ENCODE data around the gene TMC3.
A peak's percentile ranks its signal among the peaks of the same experiment; 100 is the strongest.
"Not testable (repeated sequence)": the region's sequence is repeated elsewhere in the genome, so short reads cannot be mapped to it uniquely, and the experiment has no call there.

The TMC3 gene

DNA sequence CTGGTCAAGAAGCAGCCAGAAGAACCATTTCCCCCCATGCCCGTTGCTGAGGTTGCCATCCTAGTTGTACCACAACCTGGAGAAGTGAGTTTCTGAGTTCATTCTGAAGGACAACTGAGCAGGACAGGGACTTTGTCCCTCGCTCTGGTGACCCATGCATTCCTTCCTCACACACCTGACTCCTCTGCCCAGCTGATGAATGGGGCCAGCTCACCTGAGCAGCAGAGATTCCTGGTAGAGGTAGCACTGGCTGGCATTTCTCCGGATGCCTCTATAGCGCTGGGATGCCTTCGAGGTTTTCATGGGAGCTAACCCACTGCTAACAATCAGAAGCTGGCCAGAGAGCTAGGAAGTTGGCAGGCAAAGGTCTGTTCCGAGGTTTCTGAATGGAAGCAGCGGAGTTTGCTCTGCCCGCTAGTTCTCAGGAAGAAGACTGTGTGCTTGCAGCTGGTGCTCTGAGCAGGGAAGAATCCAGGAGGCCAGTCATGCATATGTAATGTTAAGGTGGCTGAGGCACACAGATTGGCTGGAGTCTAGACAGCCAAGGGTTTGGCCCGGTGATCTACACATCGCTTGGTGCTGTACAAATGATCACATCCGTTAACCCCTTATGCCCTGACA is at the start of gene TMC3:
Gene TMC3 (minus strand): TSS at position 439 of the 621 bp plus-strand sequence. CDS start 136 bp downstream, at position 303.
- peaks cover 5% of the 10 kb centered on the region for H3K27me3 ChIP-seq (ENCODE audit: insufficient read depth, low read depth, severe bottlenecking)
- no peak within 1 kb of the TSS for H3K4me3 ChIP-seq (ENCODE audit: low read depth, low read length)
- H3K9me3 ChIP-seq (ENCODE audit: severe bottlenecking), result no peaks in the 10 kb centered on the region
- H3K27ac ChIP-seq, result no peak within 1 kb of the TSS
- no peaks in the 10 kb centered on the region for H3K36me3 ChIP-seq
- TF ChIP-seq, protein P1, sequence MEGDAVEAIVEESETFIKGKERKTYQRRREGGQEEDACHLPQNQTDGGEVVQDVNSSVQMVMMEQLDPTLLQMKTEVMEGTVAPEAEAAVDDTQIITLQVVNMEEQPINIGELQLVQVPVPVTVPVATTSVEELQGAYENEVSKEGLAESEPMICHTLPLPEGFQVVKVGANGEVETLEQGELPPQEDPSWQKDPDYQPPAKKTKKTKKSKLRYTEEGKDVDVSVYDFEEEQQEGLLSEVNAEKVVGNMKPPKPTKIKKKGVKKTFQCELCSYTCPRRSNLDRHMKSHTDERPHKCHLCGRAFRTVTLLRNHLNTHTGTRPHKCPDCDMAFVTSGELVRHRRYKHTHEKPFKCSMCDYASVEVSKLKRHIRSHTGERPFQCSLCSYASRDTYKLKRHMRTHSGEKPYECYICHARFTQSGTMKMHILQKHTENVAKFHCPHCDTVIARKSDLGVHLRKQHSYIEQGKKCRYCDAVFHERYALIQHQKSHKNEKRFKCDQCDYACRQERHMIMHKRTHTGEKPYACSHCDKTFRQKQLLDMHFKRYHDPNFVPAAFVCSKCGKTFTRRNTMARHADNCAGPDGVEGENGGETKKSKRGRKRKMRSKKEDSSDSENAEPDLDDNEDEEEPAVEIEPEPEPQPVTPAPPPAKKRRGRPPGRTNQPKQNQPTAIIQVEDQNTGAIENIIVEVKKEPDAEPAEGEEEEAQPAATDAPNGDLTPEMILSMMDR (IDR thresholded peaks at IDR 0.05; ENCODE audit: low read depth, low read length), result no peak
- DNase-seq, result no peak

DNA sequence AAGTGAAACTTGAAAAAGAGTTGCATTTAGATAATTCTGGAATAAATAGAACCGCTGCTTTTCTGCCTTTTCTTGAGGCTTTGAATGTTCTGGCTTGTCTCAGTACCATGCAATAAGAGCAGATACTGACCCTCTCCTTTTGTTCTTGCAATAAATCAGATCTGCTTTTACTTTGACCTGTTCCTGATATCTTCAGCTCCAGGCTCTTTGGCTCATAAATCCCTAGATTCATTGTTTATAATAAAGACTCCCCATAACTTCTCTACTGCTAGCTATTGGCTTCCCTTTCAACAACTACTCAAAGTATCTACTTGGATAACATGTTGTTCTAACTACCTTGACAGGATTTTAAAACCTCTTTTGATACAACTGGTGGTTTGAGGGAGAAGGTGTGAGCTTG is 47.4 kb upstream of the TMC3 start:
- Histone ChIP-seq H3K27ac (no peak overlapping the region), H3K9me3 (ENCODE audit: severe bottlenecking) (no peaks in the 10 kb centered on the region), H3K27me3 (ENCODE audit: insufficient read depth, low read depth, severe bottlenecking) (no peaks in the 10 kb centered on the region), H3K36me3 (no peaks in the 10 kb centered on the region), H3K4me3 (ENCODE audit: low read depth, low read length) (no peak overlapping the region)
- no peak for DNase-seq
- TF ChIP-seq, protein P1 (IDR thresholded peaks at IDR 0.05; ENCODE audit: low read depth, low read length), result no peak

DNA sequence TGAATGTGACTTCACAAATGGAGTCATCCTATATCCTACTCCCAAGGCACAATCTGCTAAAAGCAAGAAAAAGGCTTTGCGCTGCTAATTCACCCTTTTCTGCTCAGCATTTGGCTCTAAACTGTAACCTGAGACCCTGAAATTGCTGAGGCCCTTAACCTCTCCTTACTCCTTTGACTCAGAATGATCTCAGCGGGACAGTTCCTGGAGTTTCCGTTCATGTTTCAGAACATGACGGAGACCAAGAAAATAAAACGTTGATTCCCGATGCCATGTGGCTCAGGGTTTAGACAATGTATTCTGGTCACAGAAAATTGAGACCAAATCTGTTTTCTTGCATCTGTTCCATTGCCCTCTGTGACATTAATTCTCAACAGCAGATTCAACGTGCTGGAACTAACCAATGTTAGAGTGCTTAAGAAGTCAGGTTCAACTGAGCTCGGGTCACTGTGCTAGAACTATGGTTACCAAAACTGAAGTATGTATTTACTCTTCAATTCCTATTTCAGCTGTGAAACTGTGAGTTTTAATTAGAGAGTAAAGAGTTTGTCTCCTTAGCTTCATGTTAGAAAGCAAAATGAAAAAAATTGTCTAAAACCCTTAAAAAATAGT is 45.4 kb upstream of the TMC3 start:
- Histone ChIP-seq H3K27ac (peak overlapping the region; percentile 72), H3K4me3 (ENCODE audit: low read depth, low read length) (peak overlapping the region; percentile 3), H3K9me3 (ENCODE audit: severe bottlenecking) (no peaks in the 10 kb centered on the region), H3K27me3 (ENCODE audit: insufficient read depth, low read depth, severe bottlenecking) (no peaks in the 10 kb centered on the region), H3K36me3 (no peaks in the 10 kb centered on the region)
- DNase-seq, result peak; percentile 45
- TF ChIP-seq, protein P1 (IDR thresholded peaks at IDR 0.05; ENCODE audit: low read depth, low read length), result no peak

DNA sequence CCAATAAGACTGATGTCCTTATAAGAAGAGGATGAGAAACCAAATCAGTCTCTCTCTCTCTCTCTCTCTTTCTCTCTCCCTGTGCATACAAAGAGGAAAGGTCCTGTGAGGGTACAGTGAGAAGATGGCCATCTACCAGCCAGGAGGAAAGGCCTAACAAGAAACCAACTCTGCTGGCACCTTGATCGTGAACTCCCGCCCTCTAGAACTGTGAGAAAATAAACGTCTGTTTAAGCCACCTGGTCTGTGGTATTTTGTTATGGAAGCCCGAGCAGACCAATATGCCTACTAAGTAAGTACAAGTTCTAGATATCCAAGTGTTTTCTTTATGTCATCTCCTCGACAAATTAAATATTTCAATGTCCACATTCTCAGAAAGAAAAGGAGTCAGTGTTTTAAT is 44.9 kb upstream of the TMC3 start:
- no peaks in the 10 kb centered on the region for H3K9me3 ChIP-seq (ENCODE audit: severe bottlenecking)
- H3K27ac ChIP-seq, result peak overlapping the region; percentile 72
- TF ChIP-seq, protein P1 (IDR thresholded peaks at IDR 0.05; ENCODE audit: low read depth, low read length), result no peak
- no peak for DNase-seq
- H3K27me3 ChIP-seq (ENCODE audit: insufficient read depth, low read depth, severe bottlenecking), result no peaks in the 10 kb centered on the region
- no peaks in the 10 kb centered on the region for H3K36me3 ChIP-seq
- H3K4me3 ChIP-seq (ENCODE audit: low read depth, low read length), result peak overlapping the region; percentile 3

DNA sequence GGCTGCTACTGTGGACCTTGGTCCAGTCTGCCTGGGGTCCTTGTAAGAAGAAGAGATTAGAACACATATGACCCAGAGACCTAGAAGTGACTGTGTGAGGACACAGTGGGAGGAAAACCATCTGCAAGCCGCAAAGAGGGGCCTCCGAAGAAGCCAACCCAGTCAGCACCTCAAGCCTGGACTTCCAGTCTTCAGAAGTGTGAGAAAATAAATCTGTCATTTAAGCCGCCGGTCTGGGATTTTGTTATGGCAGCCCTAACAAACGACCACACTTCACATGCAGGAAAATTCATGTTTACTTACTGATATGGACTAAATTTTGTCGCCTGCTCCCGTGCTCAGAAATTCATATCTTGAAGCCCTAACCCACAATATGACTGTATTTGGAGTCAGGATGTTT is 44.4 kb upstream of the TMC3 start:
- peak overlapping the region; percentile 72 for H3K27ac ChIP-seq
- H3K27me3 ChIP-seq (ENCODE audit: insufficient read depth, low read depth, severe bottlenecking), result no peaks in the 10 kb centered on the region
- H3K4me3 ChIP-seq (ENCODE audit: low read depth, low read length), result peak overlapping the region; percentile 3
- DNase-seq, result no peak
- no peaks in the 10 kb centered on the region for H3K9me3 ChIP-seq (ENCODE audit: severe bottlenecking)
- no peaks in the 10 kb centered on the region for H3K36me3 ChIP-seq
- TF ChIP-seq, protein P1 (IDR thresholded peaks at IDR 0.05; ENCODE audit: low read depth, low read length), result no peak

DNA sequence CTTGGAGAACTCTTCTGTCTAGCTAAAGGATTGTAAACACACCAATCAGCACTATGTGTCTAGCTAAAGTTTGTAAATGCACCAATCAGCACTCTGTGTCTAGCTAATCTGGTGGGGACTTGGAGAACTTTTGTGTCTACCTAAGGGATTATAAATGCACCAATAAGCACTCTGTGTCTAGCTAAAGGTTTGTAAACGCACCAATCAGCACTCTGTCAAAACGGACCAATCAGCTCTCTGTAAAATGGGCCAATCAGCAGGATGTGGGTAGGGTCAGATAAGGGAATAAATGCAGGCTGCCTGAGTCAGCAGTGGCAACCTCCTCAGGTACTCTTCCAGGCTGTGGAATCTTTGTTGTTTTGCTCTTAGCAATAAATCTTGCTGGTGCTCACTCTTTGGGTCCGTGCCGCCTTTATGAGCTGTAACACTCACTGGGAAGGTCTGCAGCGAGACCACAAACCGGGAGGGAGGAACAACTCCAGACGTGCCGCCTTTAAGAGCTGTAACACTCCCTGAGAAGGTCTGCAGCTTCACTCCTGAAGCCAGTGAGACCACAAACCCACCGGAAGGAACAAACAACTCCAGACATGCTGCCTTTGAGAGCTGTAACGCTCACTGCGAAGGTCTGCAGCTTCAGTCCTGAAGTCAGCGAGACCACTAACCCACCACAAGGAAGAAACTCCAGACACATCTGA is 40.4 kb upstream of the TMC3 start:
- not testable (repeated sequence) for H3K27me3 ChIP-seq (ENCODE audit: insufficient read depth, low read depth, severe bottlenecking); H3K9me3 ChIP-seq (ENCODE audit: severe bottlenecking); H3K36me3 ChIP-seq; DNase-seq; H3K4me3 ChIP-seq (ENCODE audit: low read depth, low read length); H3K27ac ChIP-seq

Data from WERI-Rb-1 (cell line).